Measurements from ENCODE around the gene TSPEAR. TPM values are rescaled to one million over a fixed set of nuclear protein-coding genes. Genes with fewer than 3 reads are reported as not detected.

The TSPEAR gene
- total and polyA plus RNA-seq, 11 donors, result 0.01 to 2.6 (median 0.71) TPM; not detected in 2

- peaks cover 0 to 15% (median 7%) of the 10 kb centered on the region in 12 donors for H3K4me1 ChIP-seq
- no peak overlapping the region for H3K27ac ChIP-seq
- 88 to 97% (median 90%) methylated on average over 11 to 12 of the region's 12 CpGs for WGBS, 4 donors
- DNase-seq (no peak), ATAC-seq (no peak)
- intact Hi-C loops (cut with DNase I), result loop anchor here in 1 of 10 donors (5.0 kb wide), 1 partner anchor 328 kb away; no protein-coding TSS in a partner anchor
- TF ChIP-seq CTCF (IDR thresholded peaks at IDR 0.05) (no peak), POLR2A (IDR thresholded peaks at IDR 0.05) (no peak)
- H3K9me3 ChIP-seq, result no peaks in the 10 kb centered on the region
- no peaks in the 10 kb centered on the region for H3K27me3 ChIP-seq
- no peak overlapping the region for H3K4me3 ChIP-seq
- no peaks in the 10 kb centered on the region for H3K36me3 ChIP-seq
Measured at GRCh38 chr21:44464351-44464750, 247.0 kb downstream of the TSPEAR start.

- ATAC-seq (no peak), DNase-seq (peak in 2 of 5 donors; percentile 50 to 61)
- Histone ChIP-seq H3K9me3 (no peaks in the 10 kb centered on the region), H3K27me3 (no peaks in the 10 kb centered on the region), H3K36me3 (no peaks in the 10 kb centered on the region), H3K4me3 (peak overlapping the region in 1 of 12 donors; percentile 5), H3K27ac (no peak overlapping the region), H3K4me1 (peaks cover 0 to 15% (median 7%) of the 10 kb centered on the region in 12 donors)
- TF ChIP-seq POLR2A (IDR thresholded peaks at IDR 0.05) (no peak), CTCF (IDR thresholded peaks at IDR 0.05) (no peak)
- intact Hi-C loops (cut with DNase I), result loop anchor here in 1 of 10 donors (5.0 kb wide), 1 partner anchor 329 kb away; no protein-coding TSS in a partner anchor
- 56 to 69% (median 66%) methylated on average over 28 to 30 of the region's 30 CpGs for WGBS, 4 donors
Measured at GRCh38 chr21:44463724-44464123, 247.6 kb downstream of the TSPEAR start.

- ATAC-seq (no peak), DNase-seq (no peak)
- TF ChIP-seq POLR2A (IDR thresholded peaks at IDR 0.05) (no peak), CTCF (IDR thresholded peaks at IDR 0.05) (no peak)
- Histone ChIP-seq H3K27me3 (no peaks in the 10 kb centered on the region), H3K27ac (no peak overlapping the region), H3K4me3 (no peak overlapping the region), H3K4me1 (peaks cover 0 to 15% (median 7%) of the 10 kb centered on the region in 12 donors), H3K36me3 (no peaks in the 10 kb centered on the region), H3K9me3 (no peaks in the 10 kb centered on the region)
- 87 to 91% (median 89%) methylated on average over 7 to 11 of the region's 11 CpGs for WGBS, 4 donors
- intact Hi-C loops (cut with DNase I), result loop anchor here in 1 of 10 donors (5.0 kb wide), 1 partner anchor 329 kb away; no protein-coding TSS in a partner anchor
Measured at GRCh38 chr21:44462834-44463200, 248.6 kb downstream of the TSPEAR start.

- H3K36me3 ChIP-seq, result no peaks in the 10 kb centered on the region
- peak overlapping the region in 1 of 12 donors; percentile 34 for H3K27ac ChIP-seq
- H3K27me3 ChIP-seq, result no peaks in the 10 kb centered on the region
- ATAC-seq (no peak), DNase-seq (peak in 2 of 5 donors; percentile 17 to 56)
- 88 to 94% (median 93%) methylated on average over 13 to 25 of the region's 25 CpGs for WGBS, 4 donors
- TF ChIP-seq POLR2A (IDR thresholded peaks at IDR 0.05) (no peak), CTCF (IDR thresholded peaks at IDR 0.05) (no peak)
- no peak overlapping the region for H3K4me3 ChIP-seq
- intact Hi-C loops (cut with DNase I), result loop anchor here in 1 of 10 donors (5.0 kb wide), 1 partner anchor 330 kb away; no protein-coding TSS in a partner anchor
- H3K9me3 ChIP-seq, result no peaks in the 10 kb centered on the region
- peaks cover 0 to 15% (median 7%) of the 10 kb centered on the region in 12 donors for H3K4me1 ChIP-seq
Measured at GRCh38 chr21:44462086-44462833, 249.1 kb downstream of the TSPEAR start.
